Testis (tissue), 3 donors: ENCODE measurements around the gene PRKAR1A. TPM values are rescaled to one million over a fixed set of nuclear protein-coding genes. Genes with fewer than 3 reads are reported as not detected.

Experiments used
- DNase-seq: peaks from one replicate; pipeline ENCODE4 v3.0.0-alpha.2; 2019
- H3K27ac ChIP-seq, 2 donors: fragments of 200-600 bp; sonication (generic); one replicate each; pipeline ENCODE4 v1.5.1; 2019
- H3K27me3 ChIP-seq: fragments of 200-600 bp; sonication (generic); one replicate; pipeline ENCODE4 v1.5.1; 2019
- H3K36me3 ChIP-seq: fragments of 200-600 bp; sonication (generic); one replicate; pipeline ENCODE4 v1.5.1; 2017; ENCODE audit warnings: low read depth; ENCODE audit errors: missing control alignments
- H3K4me1 ChIP-seq: fragments of 200-600 bp; sonication (generic); one replicate; pipeline ENCODE4 v1.5.1; 2019
- H3K4me3 ChIP-seq, 2 donors: fragments of 200-600 bp; sonication (generic); one replicate each; pipeline ENCODE4 v1.5.1; 2017 to 2019
- H3K9me3 ChIP-seq: fragments of 200-600 bp; sonication (generic); one replicate; pipeline ENCODE4 v1.5.1; 2017
- CTCF ChIP-seq, 3 experiments: fragments of 450-650 bp in 2 of 3; fragments of 200-600 bp in 1 of 3; sonication (generic) in 1 of 3; IDR thresholded peaks; one replicate each; pipeline ENCODE4 v1.5.1; 2016 to 2019; ENCODE audit warnings: antibody characterized with exemption in 3 of 3, mild to moderate bottlenecking in 2 of 3, moderate library complexity in 1 of 3
- POLR2A ChIP-seq: fragments of 450-650 bp; IDR thresholded peaks from one replicate; pipeline ENCODE4 v1.6.1; 2017; ENCODE audit warnings: antibody characterized with exemption, mild to moderate bottlenecking, moderate library complexity
- WGBS, 2 donors: methylation state at CpG; one replicate each; pipeline ENCODE4 v1.1.5; 2018; 5-methylcytosine and 5-hydroxymethylcytosine counted together
- intact Hi-C: fragments of 100-400 bp; cut with DNase I; formaldehyde crosslinking; loops from one replicate; pipeline ENCODE4 v1.15.1; 2023; ENCODE audit warnings: low total_unique reads
- polyA plus RNA-seq: library from polyadenylated mRNA; stranded (reverse); fragments of 350-450 nt; fragmentation: Illumina TruSeq; extraction: RNeasy Lipid Tissue Mini Kit (QIAGEN cat#74804); gene quantifications from one replicate; pipeline ENCODE4 v1.2.3, GENCODE V29; 2014; ENCODE audit warnings: low read depth, low replicate concordance; ENCODE audit not compliant: insufficient read depth
- total RNA-seq, 2 donors: library from RNA; depleted of rRNA; stranded (reverse); fragments of >200 nt; gene quantifications; one replicate each; pipeline ENCODE4 v1.2.3, GENCODE V29; 2016

The PRKAR1A gene
- total and polyA plus RNA-seq, 3 donors from 2014 or later: 279 to 375 (median 319) TPM

GRCh38 chr17:68519911-68520310 lies 7.7 kb downstream of the PRKAR1A start:
- peaks cover 23% of the 10 kb centered on the region for H3K4me1 ChIP-seq
- no peaks in the 10 kb centered on the region for H3K27me3 ChIP-seq
- no peak overlapping the region for H3K27ac ChIP-seq
- no peak for DNase-seq
- TF ChIP-seq POLR2A (no peak), CTCF (IDR thresholded peaks at IDR 0.05) (no peak)
- WGBS, 2 donors: 84 to 88% methylated on average over 1 of the region's 1 CpG
- intact Hi-C loops: no loop called here
- H3K9me3 ChIP-seq: no peaks in the 10 kb centered on the region
- H3K36me3 ChIP-seq: no peaks in the 10 kb centered on the region
- H3K4me3 ChIP-seq: no peak overlapping the region

GRCh38 chr17:68522266-68522665 lies 10.0 kb downstream of the PRKAR1A start:
- Histone ChIP-seq H3K27ac (no peak overlapping the region), H3K9me3 (no peaks in the 10 kb centered on the region), H3K36me3 (no peaks in the 10 kb centered on the region), H3K27me3 (no peaks in the 10 kb centered on the region), H3K4me1 (peaks cover 17% of the 10 kb centered on the region), H3K4me3 (no peak overlapping the region)
- intact Hi-C loops: no loop called here
- no peak for DNase-seq
- no peak for TF ChIP-seq POLR2A
- TF ChIP-seq CTCF (IDR thresholded peaks at IDR 0.05): no peak

- intact Hi-C loops: no loop called here
Observed at GRCh38 chr17:68526548-68526947, 14.3 kb downstream of the PRKAR1A start.

GRCh38 chr17:68527314-68527713 lies 15.1 kb downstream of the PRKAR1A start:
- Histone ChIP-seq H3K4me1 (peaks cover 10% of the 10 kb centered on the region), H3K27me3 (no peaks in the 10 kb centered on the region), H3K27ac (no peak overlapping the region), H3K9me3 (no peaks in the 10 kb centered on the region), H3K36me3 (no peaks in the 10 kb centered on the region), H3K4me3 (no peak overlapping the region)
- DNase-seq: no peak
- TF ChIP-seq POLR2A (no peak), CTCF (IDR thresholded peaks at IDR 0.05) (no peak)
- 95% methylated on average over 4 of the region's 4 CpGs for WGBS, 2 donors
- intact Hi-C loops: no loop called here

More at GRCh38 chr17:68526548-68526947, 14.3 kb downstream of the PRKAR1A start:
- Histone ChIP-seq H3K27ac (no peak overlapping the region), H3K4me1 (peaks cover 16% of the 10 kb centered on the region), H3K36me3 (no peaks in the 10 kb centered on the region), H3K27me3 (no peaks in the 10 kb centered on the region), H3K4me3 (no peak overlapping the region), H3K9me3 (no peaks in the 10 kb centered on the region)
- TF ChIP-seq CTCF (IDR thresholded peaks at IDR 0.05) (no peak), POLR2A (no peak)
- WGBS, 2 donors: 74 to 77% methylated on average over 3 of the region's 3 CpGs
- DNase-seq: no peak

GRCh38 chr17:68531252-68531651 lies 19.0 kb downstream of the PRKAR1A start:
- DNase-seq: no peak
- no peaks in the 10 kb centered on the region for H3K9me3 ChIP-seq
- no peaks in the 10 kb centered on the region for H3K27me3 ChIP-seq
- H3K4me1 ChIP-seq: peaks cover 4% of the 10 kb centered on the region
- no peaks in the 10 kb centered on the region for H3K36me3 ChIP-seq
- intact Hi-C loops: loop anchor here (10.0 kb wide), 1 partner anchor 64 kb away; no protein-coding TSS in a partner anchor
- WGBS, 2 donors: 80% methylated on average over 4 of the region's 4 CpGs
- TF ChIP-seq POLR2A: no peak
- TF ChIP-seq CTCF (IDR thresholded peaks at IDR 0.05): no peak
- no peak overlapping the region for H3K27ac ChIP-seq
- H3K4me3 ChIP-seq: no peak overlapping the region
